ENCODE measurements around the gene DNAJC17. TPM values are rescaled to one million over a fixed set of nuclear protein-coding genes. Genes with fewer than 3 reads are reported as not detected.

Gene DNAJC17
- total and polyA plus RNA-seq, 2 of the 13 experiments (the other 11 are each of a cell fraction or from before 2014, with no cell fraction given) = 22.2 to 26.5 TPM

DNA sequence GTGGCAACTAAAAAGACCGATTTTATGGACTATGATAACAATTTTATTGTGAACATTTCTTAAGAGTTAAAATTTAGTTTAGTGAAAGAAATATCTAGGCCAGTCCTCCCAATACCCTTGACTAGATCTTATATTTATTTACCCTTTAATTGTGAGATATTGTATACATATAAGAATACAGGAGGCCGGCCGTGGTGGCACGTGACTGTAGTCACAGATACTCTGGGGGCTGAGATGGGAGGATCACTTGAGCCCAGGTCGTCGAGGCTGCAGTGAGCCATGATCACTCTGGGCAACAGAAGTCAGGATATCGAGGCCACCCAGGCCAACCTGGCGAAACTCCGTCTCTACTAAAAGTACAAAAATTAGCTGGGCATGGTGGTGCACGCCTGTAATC is 51.5 kb downstream of the DNAJC17 start:
- no peaks in the 10 kb centered on the region for H3K9me3 ChIP-seq (ENCODE audit: low read length)
- peak overlapping the region; percentile 87 for H3K9ac ChIP-seq (ENCODE audit: insufficient read depth, low read depth, low read length)
- peaks cover 27% of the 10 kb centered on the region for H3K79me2 ChIP-seq (ENCODE audit: insufficient read depth, low read length)
- DNase-seq (ENCODE audit: low spot score) (no peak), FAIRE-seq (no peak), ATAC-seq (no peak)
- H2AFZ ChIP-seq (ENCODE audit: low read length) = no peak overlapping the region
- peak overlapping the region; percentile 83 to 98 (median 89) for H3K4me3 ChIP-seq (replicated peaks in 1 of 3; ENCODE audit: insufficient read depth in 1 of 3, low read depth in 2 of 3, low read length in 3 of 3)
- H3K4me1 ChIP-seq (ENCODE audit: insufficient read depth, low read length) = peaks cover 61% of the 10 kb centered on the region
- in situ Hi-C loops (cut with HindIII; ENCODE audit: extremely low pct_ligation_motif_present, low pct_unique_long_range_greater_than_20kb) (no loop called here), intact Hi-C loops (cut with micrococcal nuclease; ENCODE audit: unreplicated experiment) (loop anchor here (10.0 kb wide), 1 partner anchor 161 kb away; the partner anchor contains the start of gene KNL1)
- CTCF ChIA-PET (ENCODE audit: low intra/inter-chr PET ratio, low total read pairs) = no interaction called here
- no peaks in the 10 kb centered on the region for H4K20me1 ChIP-seq (ENCODE audit: insufficient read depth, low read length)
- H3K27ac ChIP-seq (ENCODE audit: extremely low read length, insufficient read depth, low read length) = peak overlapping the region; percentile 84
- no TSS peak for BruUV-seq (replicated peaks)
- no peaks in the 10 kb centered on the region for H3K27me3 ChIP-seq (ENCODE audit: control insufficient read depth in 1 of 2, insufficient read depth in 2 of 2, low read length in 2 of 2)
- H3K36me3 ChIP-seq (replicated peaks in 1 of 2; ENCODE audit: control insufficient read depth in 1 of 2, insufficient read depth in 2 of 2, low read length in 2 of 2) = peaks cover 8 to 14% of the 10 kb centered on the region in 2 experiments
- WGBS (ENCODE audit: low lambda C conversion rate) = 65% methylated on average over 10 of the region's 10 CpGs
- POLR2A ChIA-PET = interaction anchor here (1.3 kb wide), 1 partner anchor 52 kb away, joined by 3 read pairs; the partner anchor contains the start of gene DNAJC17
- peak overlapping the region; percentile 84 for H3K4me2 ChIP-seq (ENCODE audit: low read depth, low read length)
- no peak for TF ChIP-seq SOX6 (IDR thresholded peaks at IDR 0.05)
- TF ChIP-seq SOX6 (CRISPR knock-in tag; IDR thresholded peaks at IDR 0.05) = no peak
- TF ChIP-seq AGO2 (optimal IDR thresholded peaks at IDR 0.05; ENCODE audit: low read depth, low read length) = no peak
- no peak for TF ChIP-seq MTA3 (CRISPR knock-in tag; IDR thresholded peaks at IDR 0.05)
- no peak for TF ChIP-seq ZNF207 (IDR thresholded peaks at IDR 0.05; ENCODE audit: borderline replicate concordance)
- TF ChIP-seq BHLHE40 (IDR thresholded peaks at IDR 0.05; ENCODE audit: low read length) = 0 out of 2 replicates have a peak, but pooled peaks have one; percentile 24

DNA sequence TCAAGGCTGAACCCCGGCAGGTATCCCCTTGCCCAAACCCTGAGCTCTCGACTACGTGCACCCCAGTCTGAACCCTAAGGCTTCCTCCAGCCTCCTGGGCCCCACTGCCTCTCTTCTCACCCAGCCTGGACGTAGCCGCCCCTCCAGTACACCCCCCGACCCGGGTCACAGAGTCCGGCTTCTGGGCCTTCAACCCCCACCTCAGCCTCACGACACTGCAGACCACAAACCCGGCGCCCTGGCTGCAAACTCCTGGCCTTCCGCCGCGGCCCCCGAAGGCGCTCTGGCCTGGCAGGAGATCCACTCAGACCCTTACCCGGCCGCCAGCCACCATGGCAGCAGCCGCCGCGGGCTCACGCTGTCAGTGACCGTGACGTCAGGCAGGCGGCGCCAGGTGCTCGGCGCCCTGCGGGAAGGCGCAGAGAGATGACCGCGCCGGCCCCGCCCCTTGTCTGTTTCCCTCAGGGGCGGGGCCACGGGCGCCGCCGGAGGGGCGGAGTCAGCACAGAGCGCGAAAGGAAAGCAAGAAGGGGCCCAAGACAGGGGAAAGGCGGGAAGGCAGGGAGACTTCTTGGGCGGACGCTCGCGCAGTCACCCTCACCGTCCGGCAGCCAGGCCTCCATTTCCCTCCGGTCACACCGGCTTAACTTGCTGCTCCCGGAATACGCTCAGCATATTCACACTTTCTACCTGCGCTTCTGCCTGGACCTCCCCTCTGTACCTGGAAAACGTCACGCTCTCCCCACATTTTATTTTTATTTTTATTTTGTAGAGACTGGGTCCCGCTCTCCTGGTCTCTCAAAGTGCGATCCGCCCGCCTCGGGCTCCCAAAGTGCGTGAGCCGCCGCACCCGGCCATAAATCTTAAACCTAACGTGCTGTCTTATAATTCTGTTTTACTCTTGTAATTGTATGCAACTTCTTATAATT is 52.1 kb downstream of the DNAJC17 start, which contains the start of gene RMDN3:
Gene RMDN3 (minus strand): TSS at position 372 of the 929 bp plus-strand sequence. CDS start 471 bp downstream, outside the sequence.
- Histone ChIP-seq H3K79me2 (ENCODE audit: insufficient read depth, low read length) (peaks cover 30% of the 10 kb centered on the region), H3K4me3 (replicated peaks in 1 of 3; ENCODE audit: insufficient read depth in 1 of 3, low read depth in 2 of 3, low read length in 3 of 3) (peak within 1 kb of the TSS; percentile 83 to 98 (median 89)), H3K4me2 (ENCODE audit: low read depth, low read length) (peak within 1 kb of the TSS; percentile 84), H3K27ac (ENCODE audit: extremely low read length, insufficient read depth, low read length) (peak within 1 kb of the TSS; percentile 84), H3K9ac (ENCODE audit: insufficient read depth, low read depth, low read length) (peak within 1 kb of the TSS; percentile 87), H3K9me3 (ENCODE audit: low read length) (no peaks in the 10 kb centered on the region), H3K27me3 (ENCODE audit: control insufficient read depth in 1 of 2, insufficient read depth in 2 of 2, low read length in 2 of 2) (no peaks in the 10 kb centered on the region), H4K20me1 (ENCODE audit: insufficient read depth, low read length) (no peaks in the 10 kb centered on the region), H2AFZ (ENCODE audit: low read length) (no peak within 1 kb of the TSS), H3K36me3 (replicated peaks in 1 of 2; ENCODE audit: control insufficient read depth in 1 of 2, insufficient read depth in 2 of 2, low read length in 2 of 2) (peaks cover 8 to 19% of the 10 kb centered on the region in 2 experiments), H3K4me1 (ENCODE audit: insufficient read depth, low read length) (peaks cover 54% of the 10 kb centered on the region)
- DNase-seq (ENCODE audit: low spot score) (peak; percentile 77), ATAC-seq (peak; percentile 87), FAIRE-seq (no peak)
- 37% methylated on average over 17 of the region's 66 CpGs for WGBS (ENCODE audit: low lambda C conversion rate)
- TSS peak; percentile 100 for BruUV-seq (replicated peaks)
- ChIA-PET CTCF (ENCODE audit: low intra/inter-chr PET ratio, low total read pairs) (no interaction called here), POLR2A (no interaction called here)
- intact Hi-C loops (cut with micrococcal nuclease; ENCODE audit: unreplicated experiment) (loop anchor here (10.0 kb wide), 1 partner anchor 160 kb away; the partner anchor contains the start of gene KNL1), in situ Hi-C loops (cut with HindIII; ENCODE audit: extremely low pct_ligation_motif_present, low pct_unique_long_range_greater_than_20kb) (no loop called here)
- peak; percentile 82; the same call in 1 of the 2 replicates for TF ChIP-seq FOXK1 (CRISPR knock-in tag; IDR thresholded peaks at IDR 0.05; ENCODE audit: borderline replicate concordance, low read depth)
- TF ChIP-seq, protein P1, sequence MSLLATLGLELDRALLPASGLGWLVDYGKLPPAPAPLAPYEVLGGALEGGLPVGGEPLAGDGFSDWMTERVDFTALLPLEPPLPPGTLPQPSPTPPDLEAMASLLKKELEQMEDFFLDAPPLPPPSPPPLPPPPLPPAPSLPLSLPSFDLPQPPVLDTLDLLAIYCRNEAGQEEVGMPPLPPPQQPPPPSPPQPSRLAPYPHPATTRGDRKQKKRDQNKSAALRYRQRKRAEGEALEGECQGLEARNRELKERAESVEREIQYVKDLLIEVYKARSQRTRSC (CRISPR knock-in tag; IDR thresholded peaks at IDR 0.05; ENCODE audit: low read depth) = 0 out of 2 replicates have a peak, but pooled peaks have one; percentile 33
- no peak for TF ChIP-seq KLF15 (CRISPR knock-in tag; IDR thresholded peaks at IDR 0.05; ENCODE audit: borderline replicate concordance)
- TF ChIP-seq ZNF430 (CRISPR knock-in tag; IDR thresholded peaks at IDR 0.05) = no peak
- peak; percentile 93 for TF ChIP-seq KMT2B (CRISPR knock-in tag; IDR thresholded peaks at IDR 0.05)
- no peak for TF ChIP-seq ZNF431 (CRISPR knock-in tag; IDR thresholded peaks at IDR 0.05; ENCODE audit: borderline replicate concordance, low read depth)
- peak; percentile 83; the same call in 1 of the 2 replicates for TF ChIP-seq ZNF446 (CRISPR knock-in tag; IDR thresholded peaks at IDR 0.05)
- TF ChIP-seq SIX1 (CRISPR knock-in tag; IDR thresholded peaks at IDR 0.05; ENCODE audit: borderline replicate concordance) = no peak

Data from HepG2 (cell line).